K562 (cell line): ENCODE measurements around the gene ATP6V0A1. TPM values are rescaled to one million over a fixed set of nuclear protein-coding genes. Genes with fewer than 3 reads are reported as not detected.

Experiments
- CHD1 ChIP-seq: fragments of 200-600 bp; sonication (generic); IDR thresholded peaks from one replicate; pipeline ENCODE4 v1.6.1; 2012; ENCODE audit warnings: mild to moderate bottlenecking, moderate library complexity, low read length, inconsistent platforms
- DNMT1 ChIP-seq: fragments of 450-650 bp; IDR thresholded peaks from 2 replicates; pipeline ENCODE4 v1.6.1; 2016; ENCODE audit warnings: antibody characterized with exemption, mild to moderate bottlenecking
- HDAC2 ChIP-seq: fragments of 450-650 bp; IDR thresholded peaks from 2 replicates; pipeline ENCODE4 v1.6.1; 2016; ENCODE audit warnings: mild to moderate bottlenecking
- NCOA1 ChIP-seq: fragments of 450-650 bp; IDR thresholded peaks from 2 replicates; pipeline ENCODE4 v1.6.1; 2016; ENCODE audit warnings: low read depth
- NONO ChIP-seq, 2 experiments: fragments of 200-400 bp in 1 of 2; fragments of 450-650 bp in 1 of 2; formaldehyde crosslinking in 1 of 2; IDR thresholded peaks; 2 replicates each; pipeline ENCODE4 v1.6.1; 2017; ENCODE audit warnings: low read depth in 2 of 2, mild to moderate bottlenecking in 2 of 2, moderate library complexity in 2 of 2, low read length in 1 of 2
- NR3C1 ChIP-seq: sonication (generic); formaldehyde crosslinking; IDR thresholded peaks from 2 replicates; pipeline ENCODE4 v1.8.1; 2022; ENCODE audit warnings: missing genetic modification reagents
- NR4A1 ChIP-seq, 2 experiments: fragments of 250-450 bp in 1 of 2; fragments of 450-650 bp in 1 of 2; sonication (Bioruptor Pico) in 1 of 2; IDR thresholded peaks; 2 replicates each; pipeline versions ENCODE4 v1.4.0 to v1.6.1; 2016 to 2020; ENCODE audit warnings: mild to moderate bottlenecking in 2 of 2, missing compliant biosample characterization in 1 of 2, missing genetic modification characterization in 1 of 2, moderate library complexity in 1 of 2
- POU5F1 ChIP-seq: fragments of 150-350 bp; IDR thresholded peaks from 2 replicates; pipeline ENCODE4 v1.6.1; 2014; ENCODE audit warnings: borderline replicate concordance, low read length, low read depth, mild to moderate bottlenecking; ENCODE audit not compliant: partially characterized antibody
- PRMT5 ChIP-seq: sonication (generic); formaldehyde crosslinking; IDR thresholded peaks from 2 replicates; pipeline ENCODE4 v1.5.0; 2020; ENCODE audit warnings: missing genetic modification reagents
- SMARCE1 ChIP-seq: fragments of 450-650 bp; IDR thresholded peaks from 2 replicates; pipeline ENCODE4 v1.7.1; 2016; ENCODE audit warnings: mild to moderate bottlenecking
- U2AF1 ChIP-seq: fragments of 200-400 bp; formaldehyde crosslinking; optimal IDR thresholded peaks from 2 replicates; pipeline ENCODE3; 2017; ENCODE audit warnings: mild to moderate bottlenecking, low read depth, low read length, moderate library complexity
- ZEB2 ChIP-seq: fragments of 450-650 bp; IDR thresholded peaks from 2 replicates; pipeline ENCODE4 v1.6.1; 2016
- ZNF143 ChIP-seq: sonication (generic); formaldehyde crosslinking; IDR thresholded peaks from 2 replicates; pipeline ENCODE4 v1.9.0; 2022; ENCODE audit warnings: mild to moderate bottlenecking, missing genetic modification reagents
- ZNF212 ChIP-seq: fragments of 450-650 bp; formaldehyde crosslinking; IDR thresholded peaks from 2 replicates; pipeline ENCODE4 v1.4.0; 2020; ENCODE audit warnings: mild to moderate bottlenecking
- ZNF445 ChIP-seq: fragments of 250-450 bp; sonication (Bioruptor Pico); IDR thresholded peaks from 2 replicates; pipeline ENCODE4 v1.4.0; 2020; ENCODE audit warnings: low read depth, mild to moderate bottlenecking, moderate library complexity
- ZNF695 ChIP-seq: fragments of 450-650 bp; formaldehyde crosslinking; IDR thresholded peaks from 2 replicates; pipeline ENCODE4 v1.4.0; 2020; ENCODE audit warnings: mild to moderate bottlenecking, moderate library complexity
- polyA plus RNA-seq, 8 experiments: library from polyadenylated mRNA; depleted of rRNA in 4 of 8; stranded (reverse) in 5 of 8; unstranded in 3 of 8; fragments of >200 nt; fragmentation: Nextera tagmentation in 2 of 8; fragmentation: Illumina TruSeq in 1 of 8; extraction: Ambion mirVana in 2 of 8; extraction: Trizol in 1 of 8; gene quantifications; 2 replicates each; pipeline versions ENCODE4 v1.2.1 to v1.2.3, GENCODE V29; 2011 to 2014; ENCODE audit warnings: inconsistent platforms in 1 of 8, missing spikeins in 1 of 8
- total RNA-seq, 7 experiments: library from RNA; depleted of rRNA in 6 of 7; stranded (reverse); fragments of >200 nt in 6 of 7; fragmentation: Illumina TruSeq in 2 of 7; extraction: Trizol in 2 of 7; gene quantifications; 2 replicates each; pipeline versions ENCODE4 v1.2.1 to v1.2.3, GENCODE V29; 2011 to 2021; ENCODE audit warnings: low replicate concordance in 1 of 7
- TF ChIP-seq, protein P1 (sequence below): fragments of 450-650 bp; IDR thresholded peaks from 2 replicates; pipeline ENCODE4 v1.6.1; 2014; ENCODE audit warnings: low read depth, mild to moderate bottlenecking, moderate library complexity, borderline replicate concordance
- TF ChIP-seq, protein P2 (sequence below): fragments of 250-450 bp; sonication (Bioruptor Pico); IDR thresholded peaks from 2 replicates; pipeline ENCODE4 v1.4.0; 2020
- TF ChIP-seq, protein P3 (sequence below): fragments of 450-650 bp; IDR thresholded peaks from 2 replicates; pipeline ENCODE4 v1.6.1; 2017; ENCODE audit warnings: antibody characterized with exemption
- TF ChIP-seq, protein P4 (sequence below), 2 experiments: fragments of 450-650 bp in 1 of 2; sonication (generic) in 1 of 2; formaldehyde crosslinking in 1 of 2; IDR thresholded peaks in 1 of 2; conservative IDR thresholded peaks in 1 of 2; 2 replicates each; pipeline versions ENCODE4 v1.6.1 to v1.8.1; 2016 to 2023; ENCODE audit warnings: mild to moderate bottlenecking in 2 of 2, moderate library complexity in 2 of 2, inconsistent platforms in 1 of 2, missing genetic modification reagents in 1 of 2

The ATP6V0A1 gene
- total and polyA plus RNA-seq, 9 of the 15 experiments (the other 6 are each of a cell fraction or from before 2014, with no cell fraction given): 11.8 to 158 (median 75.5) TPM

DNA sequence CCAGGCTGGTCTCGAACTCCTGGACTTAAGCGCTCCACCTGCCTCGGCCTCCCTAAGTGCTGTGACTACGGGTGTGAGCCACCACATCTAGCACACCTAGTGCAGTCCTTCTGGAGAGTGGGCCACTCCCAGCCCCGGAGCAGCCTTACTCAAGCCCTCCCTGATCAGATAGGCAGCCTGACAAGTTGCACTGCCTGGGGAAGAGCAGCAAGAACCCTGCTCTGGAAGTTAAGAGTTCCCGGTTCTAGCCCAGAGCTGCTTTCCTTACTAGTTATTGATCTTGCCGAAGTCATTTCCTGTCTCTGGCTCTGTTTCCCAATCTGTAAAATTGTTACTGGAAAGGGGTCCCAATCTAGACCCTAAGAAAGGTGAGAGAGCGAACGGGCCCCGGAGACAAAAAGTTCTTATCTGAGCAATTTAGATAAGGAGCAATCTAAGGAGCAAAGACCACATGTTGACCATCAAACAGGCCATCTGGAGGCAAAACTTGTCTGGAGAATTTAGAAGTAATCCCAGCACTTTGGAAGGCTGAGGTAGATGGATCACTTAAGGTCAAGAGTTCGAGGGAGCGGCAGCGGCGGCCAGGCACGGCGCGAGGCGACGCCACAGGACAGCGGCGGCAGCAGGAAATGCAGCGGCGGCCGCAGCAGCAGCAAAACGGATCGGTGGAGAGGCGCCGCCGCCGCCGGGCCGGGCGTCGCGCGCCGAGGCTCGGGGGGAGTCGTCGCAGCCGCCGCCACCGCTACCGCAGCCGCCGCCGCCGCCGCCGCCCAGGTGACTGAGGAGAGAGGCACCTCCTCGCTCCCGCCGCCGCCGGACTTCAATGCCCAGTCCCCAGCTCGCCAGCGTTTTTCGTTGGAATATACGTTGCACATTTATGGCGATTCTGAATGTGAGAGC lies 73.0 kb downstream of the ATP6V0A1 start (continued):
- peak; percentile 81 for TF ChIP-seq HDAC2
- TF ChIP-seq ZEB2: peak; percentile 54; the same call in 1 of the 2 replicates
- no peak for TF ChIP-seq NR3C1 (CRISPR knock-in tag)
- TF ChIP-seq ZNF695 (CRISPR knock-in tag): no peak
- TF ChIP-seq ZNF445 (CRISPR knock-in tag): no peak
- no peak for TF ChIP-seq U2AF1
- TF ChIP-seq CHD1: no peak
- no peak for TF ChIP-seq PRMT5 (CRISPR knock-in tag)
- TF ChIP-seq POU5F1: no peak
- no peak for TF ChIP-seq ZNF143 (CRISPR knock-in tag)
- TF ChIP-seq ZNF212 (CRISPR knock-in tag): no peak
- TF ChIP-seq, protein P1, sequence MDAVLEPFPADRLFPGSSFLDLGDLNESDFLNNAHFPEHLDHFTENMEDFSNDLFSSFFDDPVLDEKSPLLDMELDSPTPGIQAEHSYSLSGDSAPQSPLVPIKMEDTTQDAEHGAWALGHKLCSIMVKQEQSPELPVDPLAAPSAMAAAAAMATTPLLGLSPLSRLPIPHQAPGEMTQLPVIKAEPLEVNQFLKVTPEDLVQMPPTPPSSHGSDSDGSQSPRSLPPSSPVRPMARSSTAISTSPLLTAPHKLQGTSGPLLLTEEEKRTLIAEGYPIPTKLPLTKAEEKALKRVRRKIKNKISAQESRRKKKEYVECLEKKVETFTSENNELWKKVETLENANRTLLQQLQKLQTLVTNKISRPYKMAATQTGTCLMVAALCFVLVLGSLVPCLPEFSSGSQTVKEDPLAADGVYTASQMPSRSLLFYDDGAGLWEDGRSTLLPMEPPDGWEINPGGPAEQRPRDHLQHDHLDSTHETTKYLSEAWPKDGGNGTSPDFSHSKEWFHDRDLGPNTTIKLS: no peak
- no peak for TF ChIP-seq DNMT1
- TF ChIP-seq, protein P2, sequence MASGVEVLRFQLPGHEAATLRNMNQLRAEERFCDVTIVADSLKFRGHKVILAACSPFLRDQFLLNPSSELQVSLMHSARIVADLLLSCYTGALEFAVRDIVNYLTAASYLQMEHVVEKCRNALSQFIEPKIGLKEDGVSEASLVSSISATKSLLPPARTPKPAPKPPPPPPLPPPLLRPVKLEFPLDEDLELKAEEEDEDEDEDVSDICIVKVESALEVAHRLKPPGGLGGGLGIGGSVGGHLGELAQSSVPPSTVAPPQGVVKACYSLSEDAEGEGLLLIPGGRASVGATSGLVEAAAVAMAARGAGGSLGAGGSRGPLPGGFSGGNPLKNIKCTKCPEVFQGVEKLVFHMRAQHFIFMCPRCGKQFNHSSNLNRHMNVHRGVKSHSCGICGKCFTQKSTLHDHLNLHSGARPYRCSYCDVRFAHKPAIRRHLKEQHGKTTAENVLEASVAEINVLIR (CRISPR knock-in tag): no peak
- no peak for TF ChIP-seq NR4A1 (CRISPR knock-in tag; IDR thresholded peaks at IDR 0.05)
- TF ChIP-seq NR4A1 (tag; IDR thresholded peaks at IDR 0.05): peak; percentile 54; the same call in 1 of the 2 replicates
- 0 out of 2 replicates have a peak, but pooled peaks have one; percentile 23 for TF ChIP-seq NCOA1
- TF ChIP-seq SMARCE1: peak; percentile 61; the same call in 1 of the 2 replicates
- TF ChIP-seq, protein P3, sequence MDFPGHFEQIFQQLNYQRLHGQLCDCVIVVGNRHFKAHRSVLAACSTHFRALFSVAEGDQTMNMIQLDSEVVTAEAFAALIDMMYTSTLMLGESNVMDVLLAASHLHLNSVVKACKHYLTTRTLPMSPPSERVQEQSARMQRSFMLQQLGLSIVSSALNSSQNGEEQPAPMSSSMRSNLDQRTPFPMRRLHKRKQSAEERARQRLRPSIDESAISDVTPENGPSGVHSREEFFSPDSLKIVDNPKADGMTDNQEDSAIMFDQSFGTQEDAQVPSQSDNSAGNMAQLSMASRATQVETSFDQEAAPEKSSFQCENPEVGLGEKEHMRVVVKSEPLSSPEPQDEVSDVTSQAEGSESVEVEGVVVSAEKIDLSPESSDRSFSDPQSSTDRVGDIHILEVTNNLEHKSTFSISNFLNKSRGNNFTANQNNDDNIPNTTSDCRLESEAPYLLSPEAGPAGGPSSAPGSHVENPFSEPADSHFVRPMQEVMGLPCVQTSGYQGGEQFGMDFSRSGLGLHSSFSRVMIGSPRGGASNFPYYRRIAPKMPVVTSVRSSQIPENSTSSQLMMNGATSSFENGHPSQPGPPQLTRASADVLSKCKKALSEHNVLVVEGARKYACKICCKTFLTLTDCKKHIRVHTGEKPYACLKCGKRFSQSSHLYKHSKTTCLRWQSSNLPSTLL: no peak
- TF ChIP-seq, protein P4, sequence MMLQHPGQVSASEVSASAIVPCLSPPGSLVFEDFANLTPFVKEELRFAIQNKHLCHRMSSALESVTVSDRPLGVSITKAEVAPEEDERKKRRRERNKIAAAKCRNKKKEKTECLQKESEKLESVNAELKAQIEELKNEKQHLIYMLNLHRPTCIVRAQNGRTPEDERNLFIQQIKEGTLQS (IDR thresholded peaks at IDR 0.05): no peak
- TF ChIP-seq, protein P4 (CRISPR knock-in tag; conservative IDR thresholded peaks at IDR 0.05): no peak
- 0 out of 4 replicates have a peak, but pooled peaks of 1 of the 2 experiments have one; percentile 11 for TF ChIP-seq NONO (IDR thresholded peaks at IDR 0.05; ENCODE audit: low read depth in 2 of 2, low read length in 1 of 2)
